Mesenchymal stem cell (in vitro differentiated cells and primary cell): Measurements from ENCODE around the gene LYPD4.

ENCODE experiments used
- DNase-seq: peaks from one replicate; pipeline ENCODE4 v3.0.0-alpha.2; 2013
- H2AFZ ChIP-seq: one replicate; pipeline ENCODE4 v1.6.1; 2013; ENCODE audit warnings: low read depth, mild to moderate bottlenecking, control low read depth, inconsistent platforms, low read length, moderate library complexity
- H2AK5ac ChIP-seq: 2 replicates; pipeline ENCODE4 v1.6.1; 2013; ENCODE audit warnings: low read length, moderate library complexity, mild to moderate bottlenecking, inconsistent platforms; ENCODE audit not compliant: severe bottlenecking
- H2BK120ac ChIP-seq: one replicate; pipeline ENCODE4 v1.6.1; 2013; ENCODE audit warnings: low read depth, mild to moderate bottlenecking, inconsistent platforms, low read length, moderate library complexity
- H2BK12ac ChIP-seq, 2 experiments: one replicate each; pipeline ENCODE4 v1.6.1; 2013; ENCODE audit warnings: inconsistent platforms in 2 of 2, low read length in 2 of 2, mild to moderate bottlenecking in 2 of 2, moderate library complexity in 2 of 2, control low read depth in 1 of 2
- H2BK15ac ChIP-seq: one replicate; pipeline ENCODE4 v1.6.1; 2013; ENCODE audit warnings: mild to moderate bottlenecking, low read depth, inconsistent platforms; ENCODE audit not compliant: poor library complexity, severe bottlenecking
- H2BK5ac ChIP-seq: 2 replicates; pipeline ENCODE4 v1.6.1; 2013; ENCODE audit warnings: low read depth, mild to moderate bottlenecking, low read length, control low read depth, inconsistent platforms; ENCODE audit not compliant: poor library complexity, severe bottlenecking
- H3K14ac ChIP-seq, 2 experiments: one replicate each; pipeline ENCODE4 v1.6.1; 2013; ENCODE audit warnings: inconsistent platforms in 2 of 2, low read length in 2 of 2, control low read depth in 1 of 2, mild to moderate bottlenecking in 1 of 2, moderate library complexity in 1 of 2
- H3K18ac ChIP-seq, 2 experiments: one replicate each; pipeline ENCODE4 v1.6.1; 2013; ENCODE audit warnings: inconsistent platforms in 2 of 2, low read length in 2 of 2, control low read depth in 1 of 2, low read depth in 1 of 2, mild to moderate bottlenecking in 1 of 2
- H3K23ac ChIP-seq, 2 experiments: one replicate each; pipeline ENCODE4 v1.6.1; 2013; ENCODE audit warnings: inconsistent platforms in 2 of 2, low read length in 2 of 2, mild to moderate bottlenecking in 2 of 2, moderate library complexity in 2 of 2, control low read depth in 1 of 2
- H3K27ac ChIP-seq: 2 replicates; pipeline ENCODE4 v1.5.1; 2013; ENCODE audit warnings: mild to moderate bottlenecking, moderate library complexity, low read length, control low read depth, inconsistent platforms; ENCODE audit not compliant: poor library complexity, severe bottlenecking
- H3K27me3 ChIP-seq, 2 experiments: 2 replicates each; pipeline versions ENCODE4 v1.6.1 to v1.7.0; 2013; ENCODE audit warnings: low read length in 2 of 2, mild to moderate bottlenecking in 2 of 2, moderate library complexity in 2 of 2, control low read depth in 1 of 2, inconsistent platforms in 1 of 2; ENCODE audit not compliant: control insufficient read depth in 1 of 2, insufficient read depth in 1 of 2
- H3K36me3 ChIP-seq, 2 experiments: 2 replicates each; pipeline versions ENCODE4 v1.6.1 to v1.7.0; 2013; ENCODE audit warnings: low read length in 2 of 2, control low read depth in 1 of 2, inconsistent platforms in 1 of 2, low read depth in 1 of 2, mild to moderate bottlenecking in 1 of 2; ENCODE audit not compliant: insufficient read depth in 2 of 2, control insufficient read depth in 1 of 2
- H3K4ac ChIP-seq, 2 experiments: one replicate each; pipeline ENCODE4 v1.6.1; 2013; ENCODE audit warnings: inconsistent platforms in 2 of 2, low read length in 2 of 2, mild to moderate bottlenecking in 2 of 2, moderate library complexity in 2 of 2, control low read depth in 1 of 2, low read depth in 1 of 2
- H3K4me1 ChIP-seq: 2 replicates; pipeline ENCODE4 v1.6.1; 2013; ENCODE audit warnings: low read depth, low read length, control low read depth; ENCODE audit not compliant: control insufficient read depth, insufficient read depth
- H3K4me2 ChIP-seq: 2 replicates; pipeline ENCODE4 v1.6.1; 2013; ENCODE audit warnings: low read length, mild to moderate bottlenecking, inconsistent platforms; ENCODE audit not compliant: poor library complexity, severe bottlenecking
- H3K4me3 ChIP-seq, 2 experiments: 2 replicates each; pipeline versions ENCODE4 v1.5.1 to v1.7.0; 2013; ENCODE audit warnings: low read length in 2 of 2, mild to moderate bottlenecking in 2 of 2, control low read depth in 1 of 2, low read depth in 1 of 2; ENCODE audit not compliant: insufficient read depth in 1 of 2
- H3K79me1 ChIP-seq: replicated peaks from 2 replicates; pipeline ENCODE4 v1.6.1; 2013; ENCODE audit warnings: mild to moderate bottlenecking, control low read depth, low read length, inconsistent platforms; ENCODE audit not compliant: poor library complexity, severe bottlenecking
- H3K9ac ChIP-seq: 2 replicates; pipeline ENCODE4 v1.7.0; 2013; ENCODE audit warnings: mild to moderate bottlenecking, low read length, moderate library complexity
- H3K9me3 ChIP-seq: 2 replicates; pipeline ENCODE4 v1.7.0; 2013; ENCODE audit warnings: mild to moderate bottlenecking, low read length; ENCODE audit not compliant: control insufficient read depth
- H4K8ac ChIP-seq: one replicate; pipeline ENCODE4 v1.6.1; 2013; ENCODE audit warnings: inconsistent platforms, mild to moderate bottlenecking, low read length, moderate library complexity
- H4K91ac ChIP-seq: one replicate; pipeline ENCODE4 v1.6.1; 2013; ENCODE audit warnings: mild to moderate bottlenecking, low read length, inconsistent platforms
- WGBS: methylation state at CpG from one replicate; pipeline ENCODE4 v1.1.7; 2013; ENCODE audit warnings: mixed read lengths; 5-methylcytosine and 5-hydroxymethylcytosine counted together

Gene LYPD4

DNA sequence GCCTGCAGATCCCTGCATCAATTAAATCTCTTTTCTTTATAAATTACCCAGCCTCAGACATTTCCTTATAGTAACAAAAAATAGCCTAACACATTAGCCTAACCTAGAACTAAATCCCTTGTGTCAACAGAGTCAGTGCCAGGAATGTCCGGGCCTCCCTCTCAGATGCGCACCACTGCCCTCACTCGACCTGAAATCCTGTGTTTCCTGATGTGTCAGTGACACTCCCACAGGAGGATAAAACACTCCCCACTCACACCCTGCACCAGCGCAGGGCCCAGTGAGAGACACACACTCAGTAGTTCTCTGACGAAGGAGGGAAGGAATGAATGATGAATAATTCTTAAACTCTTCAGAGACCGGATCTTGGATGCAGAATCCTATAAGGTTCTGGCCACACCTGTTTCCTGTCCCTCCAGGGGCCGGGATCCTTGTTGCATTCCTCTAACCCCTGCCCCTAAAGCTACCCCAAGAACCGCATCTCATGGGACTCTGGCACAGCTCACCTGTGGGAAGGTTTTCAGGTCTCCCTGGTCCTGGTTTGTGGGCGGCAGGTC is 45.0 kb downstream of the LYPD4 start:
- WGBS, result 83% methylated on average over 7 of the region's 9 CpGs
- Histone ChIP-seq H2BK12ac (no peak overlapping the region), H3K18ac (no peak overlapping the region), H3K4me1 (no peaks in the 10 kb centered on the region), H3K27ac (no peak overlapping the region), H3K4me2 (no peak overlapping the region), H2BK15ac (no peak overlapping the region), H3K9me3 (no peaks in the 10 kb centered on the region), H2BK5ac (no peak overlapping the region), H3K9ac (no peak overlapping the region), H3K79me1 (no peaks in the 10 kb centered on the region), H3K23ac (no peak overlapping the region), H3K4ac (no peak overlapping the region), H3K27me3 (peaks cover 28 to 38% of the 10 kb centered on the region in 2 experiments), H4K91ac (no peak overlapping the region), H2BK120ac (no peak overlapping the region), H3K4me3 (no peak overlapping the region), H3K36me3 (no peaks in the 10 kb centered on the region), H2AFZ (no peak overlapping the region), H3K14ac (no peak overlapping the region), H2AK5ac (no peak overlapping the region), H4K8ac (no peak overlapping the region)
- DNase-seq, result no peak

DNA sequence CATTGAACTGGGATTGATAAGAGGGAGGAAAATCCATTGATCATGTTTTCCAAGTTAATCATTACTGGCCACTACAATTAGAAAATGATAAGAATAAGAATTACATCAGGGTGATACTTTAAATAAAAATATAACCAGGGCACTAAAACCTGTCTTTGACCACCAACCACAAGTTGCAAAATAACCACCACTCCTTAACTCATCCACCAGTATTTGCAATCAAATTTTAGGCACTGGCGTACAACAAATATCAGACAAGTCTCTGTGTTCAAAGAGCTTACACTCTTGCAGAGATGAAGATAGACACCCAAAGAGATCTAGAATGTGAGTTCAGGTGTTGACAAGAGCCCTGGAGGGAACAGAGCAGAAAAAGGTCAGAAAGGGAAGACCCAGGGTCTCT is 47.6 kb downstream of the LYPD4 start:
- 86% methylated on average over 1 of the region's 1 CpG for WGBS
- no peak overlapping the region for H2AK5ac ChIP-seq
- no peak overlapping the region for H3K18ac ChIP-seq
- no peak overlapping the region for H4K91ac ChIP-seq
- no peaks in the 10 kb centered on the region for H3K36me3 ChIP-seq
- H3K27me3 ChIP-seq, result peaks cover 20 to 48% of the 10 kb centered on the region in 2 experiments
- no peak overlapping the region for H3K23ac ChIP-seq
- DNase-seq, result no peak
- H3K79me1 ChIP-seq, result no peaks in the 10 kb centered on the region
- no peak overlapping the region for H2AFZ ChIP-seq
- no peak overlapping the region for H3K14ac ChIP-seq
- no peak overlapping the region for H3K27ac ChIP-seq
- no peak overlapping the region for H2BK15ac ChIP-seq
- H3K4me2 ChIP-seq, result no peak overlapping the region
- no peak overlapping the region for H2BK5ac ChIP-seq
- no peaks in the 10 kb centered on the region for H3K4me1 ChIP-seq
- H3K9ac ChIP-seq, result no peak overlapping the region
- no peak overlapping the region for H2BK12ac ChIP-seq
- H3K9me3 ChIP-seq, result no peaks in the 10 kb centered on the region
- no peak overlapping the region for H3K4me3 ChIP-seq
- no peak overlapping the region for H3K4ac ChIP-seq
- no peak overlapping the region for H2BK120ac ChIP-seq
- no peak overlapping the region for H4K8ac ChIP-seq

DNA sequence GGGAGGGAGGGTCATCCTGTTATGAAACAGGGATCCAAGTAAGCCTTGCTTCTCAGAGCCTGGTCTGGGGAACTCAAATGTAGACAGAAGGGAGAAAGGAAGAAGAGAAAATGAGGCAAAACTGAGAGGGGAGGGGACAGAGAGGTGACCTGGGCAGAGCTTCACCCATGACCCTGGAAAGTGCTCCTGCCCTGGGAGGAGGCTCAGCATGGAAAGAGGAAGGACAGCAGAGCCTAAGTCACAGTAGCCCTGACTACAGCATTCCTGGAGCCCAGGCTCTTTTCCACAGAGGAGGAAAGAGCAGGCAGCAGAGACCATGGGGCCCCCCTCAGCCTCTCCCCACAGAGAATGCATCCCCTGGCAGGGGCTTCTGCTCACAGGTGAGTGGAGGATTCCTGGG is 48.1 kb downstream of the LYPD4 start, which contains the start of gene CEACAM3:
Gene CEACAM3 (plus strand): TSS at position 226 of the 400 bp plus-strand sequence. CDS start 91 bp downstream, at position 317.
- H3K36me3 ChIP-seq, result no peaks in the 10 kb centered on the region
- no peak within 1 kb of the TSS for H2AK5ac ChIP-seq
- H2BK15ac ChIP-seq, result no peak within 1 kb of the TSS
- no peak within 1 kb of the TSS for H3K14ac ChIP-seq
- H2AFZ ChIP-seq, result no peak within 1 kb of the TSS
- H3K27me3 ChIP-seq, result peaks cover 15 to 53% of the 10 kb centered on the region in 2 experiments
- no peak within 1 kb of the TSS for H4K8ac ChIP-seq
- H3K9ac ChIP-seq, result no peak within 1 kb of the TSS
- no peaks in the 10 kb centered on the region for H3K79me1 ChIP-seq
- no peak within 1 kb of the TSS for H4K91ac ChIP-seq
- no peak within 1 kb of the TSS for H3K27ac ChIP-seq
- no peak within 1 kb of the TSS for H3K4me2 ChIP-seq
- no peak within 1 kb of the TSS for H2BK120ac ChIP-seq
- H3K18ac ChIP-seq, result no peak within 1 kb of the TSS
- H3K4ac ChIP-seq, result no peak within 1 kb of the TSS
- H2BK5ac ChIP-seq, result no peak within 1 kb of the TSS
- no peaks in the 10 kb centered on the region for H3K9me3 ChIP-seq
- H2BK12ac ChIP-seq, result no peak within 1 kb of the TSS
- no peaks in the 10 kb centered on the region for H3K4me1 ChIP-seq
- no peak for DNase-seq
- no peak within 1 kb of the TSS for H3K23ac ChIP-seq
- no peak within 1 kb of the TSS for H3K4me3 ChIP-seq

DNA sequence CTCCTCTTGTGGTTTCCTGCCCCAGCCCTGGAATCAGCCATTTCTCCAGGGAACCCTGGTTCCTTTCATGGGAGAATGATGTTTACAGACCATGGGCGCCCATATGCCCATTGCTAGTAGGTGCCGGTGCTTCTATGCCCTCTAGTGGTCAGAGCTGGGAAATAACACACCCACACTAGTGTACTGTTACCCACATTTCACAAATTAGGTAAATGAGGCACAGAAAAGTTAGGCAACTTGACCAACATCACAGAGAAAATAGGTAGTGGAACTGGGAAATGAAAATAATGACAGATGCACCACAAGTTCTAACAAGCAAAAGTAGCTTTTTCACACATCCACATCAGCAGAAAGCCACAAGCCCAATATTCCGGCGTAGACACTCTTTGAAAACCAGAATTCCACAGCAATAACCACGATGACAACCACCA is 49.4 kb downstream of the LYPD4 start:
- Histone ChIP-seq H3K23ac (no peak overlapping the region), H2BK15ac (no peak overlapping the region), H3K18ac (no peak overlapping the region), H4K91ac (no peak overlapping the region), H3K4me3 (no peak overlapping the region), H3K27ac (no peak overlapping the region), H3K9ac (no peak overlapping the region), H3K4ac (no peak overlapping the region), H2BK5ac (no peak overlapping the region), H3K9me3 (no peaks in the 10 kb centered on the region), H2AK5ac (no peak overlapping the region), H2AFZ (no peak overlapping the region), H3K79me1 (no peaks in the 10 kb centered on the region), H3K36me3 (no peaks in the 10 kb centered on the region), H3K27me3 (peaks cover 10 to 59% of the 10 kb centered on the region in 2 experiments), H3K4me1 (no peaks in the 10 kb centered on the region), H3K4me2 (no peak overlapping the region), H3K14ac (no peak overlapping the region), H4K8ac (no peak overlapping the region), H2BK12ac (no peak overlapping the region), H2BK120ac (no peak overlapping the region)
- WGBS, result 66% methylated on average over 3 of the region's 5 CpGs
- peak; percentile 27 for DNase-seq
